HG03558 (cell line): ENCODE data around the gene TEFM.
"Not testable (repeated sequence)": the region's sequence is repeated elsewhere in the genome, so short reads cannot be mapped to it uniquely, and the experiment has no call there.

Experiments used
- ATAC-seq: cut with Tn5 transposase; IDR thresholded peaks from one replicate; pipeline ENCODE4 v1.9.1; 2021; ENCODE audit warnings: moderate number of reproducible peaks; ENCODE audit not compliant: unreplicated experiment; ENCODE audit errors: extremely low read depth

The TEFM gene

GRCh38 chr17:30922235-30923030 is 16.4 kb upstream of the TEFM start:
- ATAC-seq, result no peak

- ATAC-seq, result no peak
Measured at GRCh38 chr17:30921544-30922196, 15.6 kb upstream of the TEFM start, which contains the start of gene ADAP2. Gene ADAP2 (plus strand): TSS chr17:30921945. CDS start chr17:30922015, 70 bp downstream.

GRCh38 chr17:30920683-30921543 is 14.9 kb upstream of the TEFM start:
- no peak for ATAC-seq

DNA sequence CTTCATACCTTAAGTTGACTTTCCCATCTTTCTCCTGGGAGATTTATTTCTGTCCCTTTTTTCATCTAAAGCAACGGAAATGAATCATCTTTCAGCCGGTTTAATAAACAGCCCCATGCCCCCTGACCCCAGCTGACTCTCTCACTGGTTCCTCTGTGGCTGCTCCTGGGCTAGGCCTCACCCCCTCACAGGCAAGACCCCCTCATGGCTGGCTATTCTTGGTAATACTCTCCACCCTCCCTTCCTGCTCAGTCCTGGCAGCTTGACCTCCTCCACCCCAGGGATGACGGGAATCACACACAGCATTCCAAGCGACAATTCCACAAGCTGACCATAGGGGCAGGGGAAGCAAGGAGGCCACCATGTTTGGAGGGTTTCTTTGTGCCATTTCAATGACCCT is 14.2 kb upstream of the TEFM start:
- ATAC-seq, result no peak

DNA sequence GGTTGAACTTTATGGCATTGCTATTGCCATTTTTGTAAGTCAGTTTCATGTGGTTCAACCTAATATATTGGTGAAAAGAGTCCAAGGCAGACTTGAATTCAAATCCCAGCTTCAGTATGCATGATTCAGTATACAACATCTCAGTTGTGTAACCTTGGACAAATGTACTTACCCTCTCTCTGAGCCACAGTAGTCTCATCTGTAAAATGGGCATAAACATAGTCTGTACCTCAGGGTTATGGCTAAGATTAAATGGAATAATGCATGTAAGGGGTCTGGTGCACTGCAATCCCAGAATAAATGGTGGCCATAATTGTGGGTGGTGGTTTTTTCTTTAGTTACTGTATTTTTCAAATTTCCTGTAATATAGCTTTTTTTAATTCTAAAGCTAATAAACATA is 11.0 kb upstream of the TEFM start:
- no peak for ATAC-seq

GRCh38 chr17:30915833-30916611 is 10.0 kb upstream of the TEFM start:
- no peak for ATAC-seq

GRCh38 chr17:30913955-30914354 is 7.9 kb upstream of the TEFM start:
- ATAC-seq, result no peak

DNA sequence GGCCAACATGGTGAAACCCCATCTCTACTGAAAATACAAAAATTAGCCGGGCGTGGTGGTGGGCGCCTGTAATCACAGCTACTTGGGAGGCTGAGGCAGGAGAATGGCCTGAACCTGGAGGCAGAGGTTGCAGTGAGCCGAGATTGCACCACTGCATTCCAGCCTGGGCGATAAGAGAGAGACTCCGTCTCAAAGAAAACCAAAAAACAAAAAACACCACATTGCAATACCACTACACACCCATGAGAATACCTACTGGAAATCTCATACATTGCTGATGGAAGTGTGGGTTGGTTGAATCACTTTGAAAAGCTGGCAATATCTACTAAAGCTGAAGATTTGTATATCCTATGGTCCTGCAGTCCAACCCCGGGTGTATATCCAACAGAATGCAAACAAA is 4.1 kb upstream of the TEFM start:
- ATAC-seq, result not testable (repeated sequence)

GRCh38 chr17:30908717-30909420 is 2.8 kb upstream of the TEFM start:
- ATAC-seq, result no peak

DNA sequence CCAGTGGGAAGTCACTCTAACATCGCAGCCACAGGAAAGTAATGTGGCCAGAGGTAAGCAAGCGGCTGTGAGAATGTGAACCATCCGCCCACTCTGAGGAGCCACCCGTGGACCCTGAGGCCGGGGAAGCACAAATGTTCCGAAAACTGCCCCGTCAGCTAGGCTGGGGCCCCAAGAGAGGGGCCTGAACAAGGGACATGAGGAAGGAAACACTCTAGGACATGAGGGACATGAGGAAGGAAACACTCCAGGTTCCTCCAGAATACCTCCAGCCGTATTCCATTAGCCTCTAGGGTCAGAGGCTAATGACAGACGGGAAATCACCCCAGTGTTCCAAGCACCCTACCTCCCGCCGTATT is 317 bp downstream of the TEFM start:
- ATAC-seq, result no peak

- no peak for ATAC-seq
Measured at GRCh38 chr17:30897311-30897710, 8.7 kb downstream of the TEFM start.

DNA sequence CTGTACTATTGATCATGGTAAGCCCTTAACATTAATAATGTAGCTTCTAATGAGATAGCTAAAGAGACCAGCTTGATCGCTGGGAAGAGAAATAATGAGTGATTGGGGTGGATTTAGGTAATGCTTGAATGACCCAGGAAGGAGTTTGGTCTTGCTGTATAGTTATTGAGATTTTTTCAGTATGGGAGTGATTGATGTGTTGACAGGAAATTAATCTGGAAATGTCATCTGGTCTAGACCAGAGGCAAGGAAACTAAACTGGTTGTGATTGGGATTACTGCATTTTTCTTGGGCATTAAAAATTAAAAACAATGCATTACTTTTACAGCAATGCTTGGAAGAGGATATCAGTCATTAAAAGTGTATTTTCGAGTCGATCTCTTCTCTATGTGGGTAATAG is 11.8 kb downstream of the TEFM start:
- ATAC-seq, result no peak

DNA sequence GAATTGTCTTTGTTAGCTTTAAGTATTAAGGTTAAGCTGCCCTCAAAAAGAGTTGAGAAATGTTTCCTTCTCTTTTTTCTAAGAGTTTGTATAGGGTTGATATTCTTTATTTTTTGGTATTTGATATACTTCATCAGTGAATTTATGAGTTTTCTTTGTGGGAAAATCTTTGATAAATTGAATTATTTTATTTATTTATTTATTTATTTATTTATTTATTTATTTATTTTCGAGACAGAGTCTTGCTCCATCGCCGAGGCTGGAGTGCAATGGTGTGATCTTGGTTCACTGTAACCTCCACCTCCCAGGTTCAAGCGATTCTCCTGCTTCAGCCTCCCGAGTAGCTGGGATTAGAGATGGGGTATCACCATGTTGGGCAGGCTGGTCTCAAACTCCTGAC is 19.9 kb downstream of the TEFM start:
- ATAC-seq, result no peak

DNA sequence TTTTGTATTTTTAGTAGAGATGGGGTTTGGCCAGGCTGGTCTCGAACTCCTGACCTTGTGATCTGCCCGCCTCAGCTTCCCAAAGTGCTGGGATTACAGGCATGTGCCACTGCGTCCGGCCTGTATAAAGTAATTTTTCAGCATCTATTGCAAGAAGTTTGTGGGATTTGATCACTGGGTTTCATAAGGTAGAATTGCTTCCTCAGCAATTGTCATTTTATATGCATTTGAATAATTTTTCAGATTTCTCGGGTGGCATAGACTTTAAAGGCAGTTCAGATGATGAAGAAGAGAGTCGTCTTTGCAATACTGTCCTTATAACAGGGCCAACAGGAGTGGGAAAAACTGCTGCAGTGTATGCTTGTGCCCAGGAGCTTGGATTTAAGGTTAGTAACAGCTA is 37.0 kb downstream of the TEFM start:
- no peak for ATAC-seq

GRCh38 chr17:30864636-30865035 is 41.4 kb downstream of the TEFM start:
- ATAC-seq, result no peak

GRCh38 chr17:30858556-30859250 is 47.3 kb downstream of the TEFM start:
- ATAC-seq, result no peak

DNA sequence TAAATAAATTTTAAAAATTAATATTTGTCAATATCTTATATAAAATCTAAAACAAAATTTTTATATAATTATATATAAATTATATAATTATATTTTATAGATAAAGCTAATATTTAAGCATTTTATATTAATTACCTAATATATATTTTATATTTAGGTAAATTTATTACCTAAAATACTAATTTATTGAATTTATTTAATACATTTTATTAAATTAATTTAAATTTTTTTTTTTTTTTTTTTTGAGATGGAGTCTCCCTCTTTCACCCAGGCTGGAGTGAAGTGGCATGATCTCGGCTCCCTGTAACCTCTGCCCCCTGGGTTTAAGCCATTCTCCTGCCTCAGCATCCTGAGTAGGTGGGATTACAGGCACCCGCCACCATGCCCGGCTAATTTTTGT is 51.9 kb downstream of the TEFM start:
- ATAC-seq, result no peak
